ENCODE results near the gene GSE1. TPM values are rescaled to one million over a fixed set of nuclear protein-coding genes. Genes with fewer than 3 reads are reported as not detected.

Gene GSE1
- total RNA-seq, 6 experiments from 2014 or later = 30.0 to 48.0 (median 38.8) TPM

DNA sequence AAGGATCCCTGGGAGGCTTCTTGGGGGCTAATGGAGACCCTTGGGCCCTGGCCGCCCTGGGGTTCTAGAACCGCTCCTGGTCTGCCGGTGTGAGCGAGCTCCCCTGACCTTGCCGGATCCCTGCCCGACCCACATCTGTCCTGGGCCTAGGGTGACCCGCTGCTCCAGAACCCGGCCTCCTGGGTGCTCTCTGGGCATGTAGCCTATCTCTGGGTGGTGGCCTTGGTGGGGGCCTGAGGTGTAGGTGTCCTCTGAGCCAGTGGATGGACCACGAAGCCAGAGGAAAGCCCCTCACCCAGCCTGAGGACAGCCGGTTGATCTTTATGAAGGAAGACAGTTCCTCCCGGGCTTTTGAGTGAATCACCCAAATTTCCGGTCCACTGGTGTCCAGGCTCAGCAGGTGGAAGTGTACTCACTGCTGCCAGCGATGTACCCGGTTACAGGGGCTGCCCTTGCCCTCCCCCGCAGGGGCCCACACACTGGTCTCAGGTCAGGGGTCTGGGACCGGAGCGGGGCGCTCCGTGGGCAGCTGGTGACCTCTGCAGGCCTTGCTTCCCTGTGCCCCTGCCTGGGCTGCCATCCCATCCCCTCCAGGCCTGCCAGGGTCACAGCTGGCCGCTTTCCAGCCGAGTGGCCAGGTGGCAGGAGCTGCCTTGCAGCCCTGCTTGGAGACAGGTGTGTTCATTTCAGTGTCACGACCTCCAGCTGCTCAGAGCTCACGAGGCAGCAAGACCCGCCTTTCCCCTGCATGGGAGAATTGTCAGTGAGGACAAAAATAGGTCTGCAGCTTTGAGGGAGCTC lies 10.5 kb upstream of the GSE1 start:
- intact Hi-C loops (cut with DNase I) = no loop called here
- Histone ChIP-seq H3K27ac (no peak overlapping the region), H3K4me3 (no peak overlapping the region), H3K4me1 (no peaks in the 10 kb centered on the region), H3K9me3 (no peaks in the 10 kb centered on the region), H3K27me3 (no peaks in the 10 kb centered on the region), H3K36me3 (no peaks in the 10 kb centered on the region)
- no CpG with 5 or more reads among the region's 24 CpGs for WGBS (ENCODE audit: insufficient coverage, low coverage, low lambda C conversion rate, missing lambda C conversion rate)
- ATAC-seq = peak in 3 of 4 donors; percentile 7 to 17 (median 14)
- DNase-seq = no peak
- TF ChIP-seq, protein P1, sequence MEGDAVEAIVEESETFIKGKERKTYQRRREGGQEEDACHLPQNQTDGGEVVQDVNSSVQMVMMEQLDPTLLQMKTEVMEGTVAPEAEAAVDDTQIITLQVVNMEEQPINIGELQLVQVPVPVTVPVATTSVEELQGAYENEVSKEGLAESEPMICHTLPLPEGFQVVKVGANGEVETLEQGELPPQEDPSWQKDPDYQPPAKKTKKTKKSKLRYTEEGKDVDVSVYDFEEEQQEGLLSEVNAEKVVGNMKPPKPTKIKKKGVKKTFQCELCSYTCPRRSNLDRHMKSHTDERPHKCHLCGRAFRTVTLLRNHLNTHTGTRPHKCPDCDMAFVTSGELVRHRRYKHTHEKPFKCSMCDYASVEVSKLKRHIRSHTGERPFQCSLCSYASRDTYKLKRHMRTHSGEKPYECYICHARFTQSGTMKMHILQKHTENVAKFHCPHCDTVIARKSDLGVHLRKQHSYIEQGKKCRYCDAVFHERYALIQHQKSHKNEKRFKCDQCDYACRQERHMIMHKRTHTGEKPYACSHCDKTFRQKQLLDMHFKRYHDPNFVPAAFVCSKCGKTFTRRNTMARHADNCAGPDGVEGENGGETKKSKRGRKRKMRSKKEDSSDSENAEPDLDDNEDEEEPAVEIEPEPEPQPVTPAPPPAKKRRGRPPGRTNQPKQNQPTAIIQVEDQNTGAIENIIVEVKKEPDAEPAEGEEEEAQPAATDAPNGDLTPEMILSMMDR (IDR thresholded peaks at IDR 0.05) = no peak
- TF ChIP-seq POLR2A (IDR thresholded peaks at IDR 0.05) = no peak

GRCh38 chr16:85603203-85603755 lies 9.8 kb upstream of the GSE1 start:
- H3K27me3 ChIP-seq = no peaks in the 10 kb centered on the region
- peak in 1 of 4 donors; percentile 23 for ATAC-seq
- H3K4me3 ChIP-seq = no peak overlapping the region
- no peak for TF ChIP-seq POLR2A (IDR thresholded peaks at IDR 0.05)
- TF ChIP-seq, protein P1 (IDR thresholded peaks at IDR 0.05) = no peak
- H3K36me3 ChIP-seq = no peaks in the 10 kb centered on the region
- WGBS (ENCODE audit: insufficient coverage, low coverage, low lambda C conversion rate, missing lambda C conversion rate) = 84% methylated on average over 2 of the region's 12 CpGs
- H3K9me3 ChIP-seq = no peaks in the 10 kb centered on the region
- H3K4me1 ChIP-seq = no peaks in the 10 kb centered on the region
- H3K27ac ChIP-seq = no peak overlapping the region
- intact Hi-C loops (cut with DNase I) = no loop called here
- DNase-seq = no peak

DNA sequence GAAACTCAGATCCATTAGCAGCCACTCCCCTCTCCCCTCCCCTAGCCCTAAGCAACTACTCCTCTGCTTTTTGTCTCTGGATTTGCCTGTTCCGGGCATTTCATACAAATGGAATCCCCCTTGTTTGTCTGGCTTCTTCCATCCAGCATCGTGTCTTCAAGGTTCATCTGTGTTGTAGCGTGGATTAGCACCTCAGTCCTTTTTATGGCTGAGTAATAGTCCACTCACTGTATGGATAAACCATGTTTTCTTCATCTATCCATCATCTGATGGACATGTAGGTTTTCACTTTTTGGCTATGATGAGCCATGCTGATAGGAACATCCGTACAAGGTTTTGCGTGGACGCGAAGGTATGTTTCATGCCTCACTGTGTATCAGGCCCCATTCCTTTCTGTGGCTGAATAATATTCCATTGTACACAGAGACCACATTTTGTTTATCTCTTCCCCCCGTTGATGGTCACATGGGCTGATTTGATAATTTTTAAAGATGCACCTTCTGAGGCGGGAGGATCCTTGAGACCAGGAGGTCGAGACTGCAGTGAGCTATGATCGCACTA lies 8.9 kb upstream of the GSE1 start:
- DNase-seq (no peak), ATAC-seq (no peak)
- Histone ChIP-seq H3K9me3 (no peaks in the 10 kb centered on the region), H3K27me3 (no peaks in the 10 kb centered on the region), H3K4me3 (no peak overlapping the region), H3K4me1 (no peaks in the 10 kb centered on the region), H3K27ac (no peak overlapping the region), H3K36me3 (no peaks in the 10 kb centered on the region)
- WGBS (ENCODE audit: insufficient coverage, low coverage, low lambda C conversion rate, missing lambda C conversion rate) = 96% methylated on average over 7 of the region's 11 CpGs
- intact Hi-C loops (cut with DNase I) = no loop called here
- TF ChIP-seq, protein P1 (IDR thresholded peaks at IDR 0.05) = no peak
- TF ChIP-seq POLR2A (IDR thresholded peaks at IDR 0.05) = no peak

DNA sequence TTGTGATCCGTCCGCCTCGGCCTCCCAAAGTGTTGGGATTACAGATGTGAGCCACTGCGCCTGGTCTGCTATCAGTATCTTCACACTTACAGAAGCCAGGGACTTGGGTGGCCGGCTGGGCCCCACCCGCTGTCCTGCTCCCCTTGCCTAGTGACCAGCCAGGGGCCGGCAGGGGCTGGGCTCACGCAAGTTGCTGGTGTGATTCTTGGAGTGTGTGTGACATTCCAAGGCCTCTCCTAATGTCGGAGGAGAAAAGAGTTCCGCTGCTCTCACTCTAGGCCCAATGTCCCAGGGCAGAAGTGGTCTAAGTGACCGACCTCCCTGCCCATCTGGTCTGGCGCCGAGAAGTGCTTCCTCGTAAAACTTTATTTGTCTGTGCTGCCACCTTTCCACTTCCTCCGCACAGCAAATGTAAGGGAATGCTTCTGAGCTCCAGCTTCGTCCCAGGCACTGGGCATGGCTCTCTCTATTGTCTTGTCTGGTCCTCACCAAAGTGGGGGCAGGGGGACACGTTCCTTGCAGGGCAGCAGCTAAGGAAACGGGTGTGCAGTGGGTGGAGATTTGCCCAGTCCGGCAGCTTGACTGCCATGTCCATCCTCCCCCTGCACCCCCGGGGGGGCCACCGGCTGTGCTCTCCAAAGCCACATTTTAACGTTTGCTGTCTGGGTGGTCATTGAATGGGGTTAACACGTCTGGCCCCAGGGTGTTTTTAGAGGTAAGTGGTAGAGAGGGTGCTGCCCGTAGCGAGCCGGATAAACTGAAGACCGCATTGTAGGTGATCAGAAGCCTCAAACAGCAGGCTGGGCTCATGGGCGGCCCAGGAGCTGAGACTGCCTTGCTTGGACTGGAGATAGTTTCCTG lies 7.8 kb upstream of the GSE1 start:
- 67% methylated on average over 7 of the region's 28 CpGs for WGBS (ENCODE audit: insufficient coverage, low coverage, low lambda C conversion rate, missing lambda C conversion rate)
- no peak for TF ChIP-seq POLR2A (IDR thresholded peaks at IDR 0.05)
- TF ChIP-seq, protein P1 (IDR thresholded peaks at IDR 0.05) = no peak
- intact Hi-C loops (cut with DNase I) = loop anchor here (5.0 kb wide), 2 partner anchors 33 to 183 kb away; no protein-coding TSS in a partner anchor
- H3K4me1 ChIP-seq = peaks cover 0 to 5% (median 2%) of the 10 kb centered on the region in 4 donors
- no peak overlapping the region for H3K4me3 ChIP-seq
- H3K36me3 ChIP-seq = no peaks in the 10 kb centered on the region
- no peak overlapping the region for H3K27ac ChIP-seq
- no peak for ATAC-seq
- H3K9me3 ChIP-seq = no peaks in the 10 kb centered on the region
- no peaks in the 10 kb centered on the region for H3K27me3 ChIP-seq
- DNase-seq = no peak

Data from right lobe of liver (tissue), 6 donors.